Activated CD8-positive, alpha-beta T cell treated with anti-CD3 and anti-CD28 coated beads for 36 hours (primary cell): ENCODE results near the gene GTF2F2. TPM values are rescaled to one million over a fixed set of nuclear protein-coding genes. Genes with fewer than 3 reads are reported as not detected.
A peak's percentile ranks its signal among the peaks of the same experiment; 100 is the strongest.

Experiments
- ATAC-seq: fragments of 200-7000 bp; cut with Tn5 transposase; one replicate; pipeline ENCODE4 v1.10.0; 2021; ENCODE audit warnings: mild to moderate bottlenecking, moderate library complexity
- CTCF ChIA-PET: fragments of 350-600 bp; sonication (Branson Sonifier 250); formaldehyde crosslinking; loops from one replicate; lab custom pipeline; 2021; ENCODE audit warnings: antibody characterized with exemption; lab: Charles Lee
- POLR2A ChIA-PET: fragments of 350-600 bp; sonication (Branson Sonifier 250); formaldehyde crosslinking; loops from one replicate; lab custom pipeline; 2021; ENCODE audit warnings: antibody characterized with exemption; lab: Charles Lee
- DNase-seq: peaks from one replicate; pipeline ENCODE4 v3.0.0-alpha.2; 2020
- H3K27ac Mint-ChIP-seq: one replicate; pipeline ENCODE4 v1.8.0; 2021; ENCODE audit warnings: mild to moderate bottlenecking, mixed read lengths
- H3K27me3 Mint-ChIP-seq: one replicate; pipeline ENCODE4 v1.8.0; 2021; ENCODE audit warnings: mixed read lengths
- H3K36me3 Mint-ChIP-seq: one replicate; pipeline ENCODE4 v1.8.0; 2021; ENCODE audit warnings: low read depth, mixed read lengths
- H3K4me1 Mint-ChIP-seq: one replicate; pipeline ENCODE4 v1.8.0; 2021; ENCODE audit warnings: low read depth, mixed read lengths
- H3K4me3 Mint-ChIP-seq: one replicate; pipeline ENCODE4 v1.8.0; 2021; ENCODE audit warnings: mild to moderate bottlenecking, moderate library complexity, mixed read lengths
- H3K9me3 Mint-ChIP-seq: one replicate; pipeline ENCODE4 v1.8.0; 2021; ENCODE audit warnings: mixed read lengths
- CTCF ChIP-seq: fragments of 200-600 bp; IDR thresholded peaks from one replicate; pipeline ENCODE4 v1.8.0; 2022; ENCODE audit warnings: antibody characterized with exemption, mild to moderate bottlenecking
- intact Hi-C: fragments of 100-400 bp; cut with micrococcal nuclease; formaldehyde crosslinking; loops from one replicate; pipeline ENCODE4 v1.10.0; 2022
- total RNA-seq, 2 experiments: library from RNA; stranded (reverse); gene quantifications; one replicate each; pipeline ENCODE4 v1.2.3, GENCODE V29; 2021

The GTF2F2 gene
- total RNA-seq, 2 experiments from 2014 or later: 25.8 to 28.9 TPM

GRCh38 chr13:45332036-45332830, 211.9 kb downstream of the GTF2F2 start:
- ATAC-seq (no peak), DNase-seq (no peak)
- Mint-ChIP-seq H3K4me1 (peaks cover 86% of the 10 kb centered on the region), H3K4me3 (no peak overlapping the region), H3K36me3 (peaks cover 34% of the 10 kb centered on the region), H3K27me3 (no peaks in the 10 kb centered on the region), H3K27ac (peak overlapping the region; percentile 17), H3K9me3 (no peaks in the 10 kb centered on the region)
- TF ChIP-seq CTCF: no peak
- intact Hi-C loops: no loop called here
- ChIA-PET CTCF (interaction anchor here (1.1 to 2.3 kb wide), 4 partner anchors 9 to 141 kb away, joined by 4 to 8 read pairs (median 5); no protein-coding TSS in a partner anchor), POLR2A (interaction anchor here (0.8 to 6.0 kb wide), 8 partner anchors 8 to 285 kb away, joined by 3 to 40 read pairs (median 4); partner anchors contain the start of genes GTF2F2 and TPT1)

GRCh38 chr13:45332831-45333219, 212.5 kb downstream of the GTF2F2 start:
- H3K36me3 Mint-ChIP-seq: peaks cover 40% of the 10 kb centered on the region
- intact Hi-C loops: no loop called here
- H3K27me3 Mint-ChIP-seq: no peaks in the 10 kb centered on the region
- H3K27ac Mint-ChIP-seq: peak overlapping the region; percentile 17
- DNase-seq (no peak), ATAC-seq (no peak)
- no peak overlapping the region for H3K4me3 Mint-ChIP-seq
- ChIA-PET POLR2A (interaction anchor here (0.8 to 6.0 kb wide), 4 partner anchors 7 to 30 kb away, joined by 3 to 40 read pairs (median 16); partner anchors contain the start of gene TPT1), CTCF (interaction anchor here (0.7 to 1.9 kb wide), 3 partner anchors 10 to 23 kb away, joined by 3 to 8 read pairs (median 5); no protein-coding TSS in a partner anchor)
- H3K9me3 Mint-ChIP-seq: no peaks in the 10 kb centered on the region
- no peak for TF ChIP-seq CTCF
- H3K4me1 Mint-ChIP-seq: peaks cover 86% of the 10 kb centered on the region

GRCh38 chr13:45333251-45333976, 213.1 kb downstream of the GTF2F2 start:
- CTCF ChIA-PET: interaction anchor here (0.7 to 1.9 kb wide), 3 partner anchors 10 to 24 kb away, joined by 3 to 8 read pairs (median 5); no protein-coding TSS in a partner anchor
- peaks cover 46% of the 10 kb centered on the region for H3K36me3 Mint-ChIP-seq
- TF ChIP-seq CTCF: no peak

More at GRCh38 chr13:45333251-45333976, 213.1 kb downstream of the GTF2F2 start:
- H3K4me1 Mint-ChIP-seq: peaks cover 88% of the 10 kb centered on the region
- H3K4me3 Mint-ChIP-seq: no peak overlapping the region
- no peaks in the 10 kb centered on the region for H3K27me3 Mint-ChIP-seq
- ATAC-seq: no peak
- DNase-seq: no peak
- intact Hi-C loops: no loop called here
- H3K9me3 Mint-ChIP-seq: no peaks in the 10 kb centered on the region
- POLR2A ChIA-PET: interaction anchor here (0.8 to 6.0 kb wide), 3 partner anchors 6 to 24 kb away, joined by 3 to 40 read pairs (median 29); partner anchors contain the start of gene TPT1
- H3K27ac Mint-ChIP-seq: peak overlapping the region; percentile 82

Other genes starting within 250 kb of the GTF2F2 start
- gene NUFIP1, start 131.0 kb upstream of the GTF2F2 start, total RNA-seq: 10 to 100 TPM; 10.4 to 11.2 TPM
- gene GPALPP1, start 131.0 kb upstream of the GTF2F2 start, total RNA-seq: 10 to 100 TPM; 30.4 to 31.6 TPM
- not detected for gene KCTD4, start 80.5 kb downstream of the GTF2F2 start, total RNA-seq
- gene TPT1, start 220.7 kb downstream of the GTF2F2 start, total RNA-seq: 1,000 to 10,000 TPM; 3,533 to 3,563 TPM